A673 (cell line): ENCODE results near the gene TRIM49D1.
"Not testable (repeated sequence)": the region's sequence is repeated elsewhere in the genome, so short reads cannot be mapped to it uniquely, and the experiment has no call there.

Source experiments
- EZH2 ChIP-seq: fragments of 200-600 bp; sonication (generic); IDR thresholded peaks from 2 replicates; pipeline ENCODE4 v1.6.1; 2017; ENCODE audit warnings: borderline replicate concordance, low read depth, mild to moderate bottlenecking, mixed read lengths, antibody characterized with exemption, low read length; ENCODE audit not compliant: poor library complexity, severe bottlenecking
- TF ChIP-seq, protein P1 (sequence below): fragments of 300-800, 200-600 bp; sonication (generic); conservative IDR thresholded peaks from 2 replicates; pipeline ENCODE4 v1.5.1; 2017; ENCODE audit warnings: low read depth, mild to moderate bottlenecking, antibody characterized with exemption, low read length, moderate library complexity, mixed read lengths

DNA sequence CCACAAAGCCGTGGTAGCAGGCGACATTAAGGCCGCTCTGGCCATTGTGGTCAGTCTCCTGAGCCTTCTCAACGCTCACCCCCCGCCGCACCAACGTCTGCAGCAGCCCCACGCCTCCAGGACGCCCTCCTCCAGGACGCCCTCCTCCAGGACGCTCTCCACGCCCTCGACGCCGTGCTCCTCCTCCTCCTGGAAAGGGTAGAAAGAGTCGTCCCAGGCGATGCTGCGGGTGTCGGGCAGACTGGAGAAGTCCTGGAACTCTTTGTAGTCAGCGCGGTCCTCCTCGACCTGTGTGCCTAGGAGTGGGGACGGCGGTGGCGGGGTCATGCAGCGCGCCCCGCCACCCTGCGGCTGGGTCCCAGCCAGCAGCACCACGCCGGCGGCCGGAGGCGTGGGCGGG, 56.8 kb downstream of the TRIM49D1 start:
- TF ChIP-seq, protein P1, sequence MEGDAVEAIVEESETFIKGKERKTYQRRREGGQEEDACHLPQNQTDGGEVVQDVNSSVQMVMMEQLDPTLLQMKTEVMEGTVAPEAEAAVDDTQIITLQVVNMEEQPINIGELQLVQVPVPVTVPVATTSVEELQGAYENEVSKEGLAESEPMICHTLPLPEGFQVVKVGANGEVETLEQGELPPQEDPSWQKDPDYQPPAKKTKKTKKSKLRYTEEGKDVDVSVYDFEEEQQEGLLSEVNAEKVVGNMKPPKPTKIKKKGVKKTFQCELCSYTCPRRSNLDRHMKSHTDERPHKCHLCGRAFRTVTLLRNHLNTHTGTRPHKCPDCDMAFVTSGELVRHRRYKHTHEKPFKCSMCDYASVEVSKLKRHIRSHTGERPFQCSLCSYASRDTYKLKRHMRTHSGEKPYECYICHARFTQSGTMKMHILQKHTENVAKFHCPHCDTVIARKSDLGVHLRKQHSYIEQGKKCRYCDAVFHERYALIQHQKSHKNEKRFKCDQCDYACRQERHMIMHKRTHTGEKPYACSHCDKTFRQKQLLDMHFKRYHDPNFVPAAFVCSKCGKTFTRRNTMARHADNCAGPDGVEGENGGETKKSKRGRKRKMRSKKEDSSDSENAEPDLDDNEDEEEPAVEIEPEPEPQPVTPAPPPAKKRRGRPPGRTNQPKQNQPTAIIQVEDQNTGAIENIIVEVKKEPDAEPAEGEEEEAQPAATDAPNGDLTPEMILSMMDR: not testable (repeated sequence)
- not testable (repeated sequence) for TF ChIP-seq EZH2
